Mesendoderm (in vitro differentiated cells): ENCODE results near the gene NPAS3.

ENCODE experiments used
- DNase-seq: peaks from one replicate; pipeline ENCODE4 v3.0.0; 2013
- H2AK5ac ChIP-seq: 2 replicates; pipeline ENCODE4 v1.6.1; 2013; ENCODE audit warnings: low read length, inconsistent platforms
- H2BK120ac ChIP-seq: 2 replicates; pipeline ENCODE4 v1.6.1; 2013; ENCODE audit warnings: low read depth, mild to moderate bottlenecking, low read length, moderate library complexity, mixed read lengths
- H2BK15ac ChIP-seq: replicated peaks from 2 replicates; pipeline ENCODE4 v1.6.1; 2013; ENCODE audit warnings: low read depth, mild to moderate bottlenecking, moderate library complexity
- H2BK5ac ChIP-seq: 2 replicates; pipeline ENCODE4 v1.6.1; 2013; ENCODE audit warnings: low read length, inconsistent platforms
- H3K18ac ChIP-seq: 2 replicates; pipeline ENCODE4 v1.6.1; 2013; ENCODE audit warnings: mild to moderate bottlenecking, low read length, mixed read lengths
- H3K23ac ChIP-seq: one replicate; pipeline ENCODE4 v1.6.1; 2013; ENCODE audit warnings: low read length
- H3K27ac ChIP-seq: 2 replicates; pipeline ENCODE4 v1.5.1; 2013; ENCODE audit warnings: low read depth, mild to moderate bottlenecking, inconsistent platforms, low read length, moderate library complexity
- H3K27me3 ChIP-seq: 2 replicates; pipeline ENCODE4 v1.6.1; 2013; ENCODE audit warnings: low read length, control low read depth, mild to moderate bottlenecking, inconsistent platforms; ENCODE audit not compliant: insufficient read depth, poor library complexity
- H3K36me3 ChIP-seq: 2 replicates; pipeline ENCODE4 v1.6.1; 2013; ENCODE audit warnings: low read length, inconsistent platforms; ENCODE audit not compliant: control insufficient read depth, insufficient read depth
- H3K4ac ChIP-seq: one replicate; pipeline ENCODE4 v1.6.1; 2013; ENCODE audit warnings: low read depth, mild to moderate bottlenecking, low read length, moderate library complexity
- H3K4me1 ChIP-seq: 2 replicates; pipeline ENCODE4 v1.6.1; 2013; ENCODE audit warnings: low read depth, low read length, inconsistent platforms; ENCODE audit not compliant: control insufficient read depth
- H3K4me2 ChIP-seq: 2 replicates; pipeline ENCODE4 v1.6.1; 2013; ENCODE audit warnings: low read length
- H3K4me3 ChIP-seq: 2 replicates; pipeline ENCODE4 v1.5.1; 2013; ENCODE audit warnings: mild to moderate bottlenecking, low read length
- H3K56ac ChIP-seq: one replicate; pipeline ENCODE4 v1.6.1; 2013; ENCODE audit warnings: low read length
- H3K79me1 ChIP-seq: 2 replicates; pipeline ENCODE4 v1.6.1; 2013; ENCODE audit warnings: low read length, inconsistent platforms
- H3K79me2 ChIP-seq: 2 replicates; pipeline ENCODE4 v1.6.1; 2013; ENCODE audit warnings: mild to moderate bottlenecking, low read length; ENCODE audit not compliant: control insufficient read depth, insufficient read depth
- H3K9ac ChIP-seq: 2 replicates; pipeline ENCODE4 v1.6.1; 2013; ENCODE audit warnings: low read length, inconsistent platforms
- H4K5ac ChIP-seq: one replicate; pipeline ENCODE4 v1.6.1; 2013; ENCODE audit warnings: low read length
- H4K8ac ChIP-seq: one replicate; pipeline ENCODE4 v1.6.1; 2013; ENCODE audit warnings: low read depth, mild to moderate bottlenecking, control low read depth, low read length, moderate library complexity
- WGBS: extraction: QIAGEN DNeasy Blood & Tissue Kit; methylation state at CpG from one replicate; pipeline ENCODE4 v1.1.7; 2013; ENCODE audit warnings: low lambda C conversion rate, missing lambda C conversion rate; ENCODE audit not compliant: insufficient coverage; ENCODE audit errors: extremely low coverage; 5-methylcytosine and 5-hydroxymethylcytosine counted together

The NPAS3 gene

GRCh38 chr14:33441633-33442032 is 503.0 kb downstream of the NPAS3 start:
- no CpG with 5 or more reads among the region's 4 CpGs for WGBS
- Histone ChIP-seq H3K23ac (no peak overlapping the region), H3K18ac (no peak overlapping the region), H2BK120ac (no peak overlapping the region), H2BK15ac (no peak overlapping the region), H3K4me3 (no peak overlapping the region), H2BK5ac (no peak overlapping the region), H3K36me3 (no peaks in the 10 kb centered on the region), H3K9ac (no peak overlapping the region), H3K27ac (no peak overlapping the region), H3K4me2 (no peak overlapping the region), H3K27me3 (no peaks in the 10 kb centered on the region), H3K79me1 (no peaks in the 10 kb centered on the region), H3K4ac (no peak overlapping the region), H3K79me2 (no peaks in the 10 kb centered on the region), H2AK5ac (no peak overlapping the region), H3K56ac (no peak overlapping the region), H3K4me1 (no peaks in the 10 kb centered on the region), H4K8ac (no peak overlapping the region), H4K5ac (no peak overlapping the region)
- DNase-seq: no peak

GRCh38 chr14:33444136-33444535 is 505.5 kb downstream of the NPAS3 start:
- Histone ChIP-seq H3K23ac (no peak overlapping the region), H2BK15ac (no peak overlapping the region), H3K4ac (no peak overlapping the region), H2AK5ac (no peak overlapping the region), H4K8ac (no peak overlapping the region), H3K9ac (no peak overlapping the region), H4K5ac (no peak overlapping the region), H3K18ac (no peak overlapping the region), H3K4me3 (no peak overlapping the region), H3K79me1 (no peaks in the 10 kb centered on the region), H3K27ac (no peak overlapping the region), H3K4me1 (no peaks in the 10 kb centered on the region), H3K4me2 (no peak overlapping the region), H3K36me3 (no peaks in the 10 kb centered on the region), H2BK120ac (no peak overlapping the region), H3K79me2 (no peaks in the 10 kb centered on the region), H3K27me3 (no peaks in the 10 kb centered on the region), H2BK5ac (no peak overlapping the region), H3K56ac (no peak overlapping the region)
- no CpG with 5 or more reads among the region's 3 CpGs for WGBS
- DNase-seq: no peak

GRCh38 chr14:33449268-33449667 is 510.6 kb downstream of the NPAS3 start:
- Histone ChIP-seq H3K4ac (no peak overlapping the region), H3K36me3 (no peaks in the 10 kb centered on the region)

GRCh38 chr14:33449703-33450395 is 511.2 kb downstream of the NPAS3 start:
- no peak overlapping the region for H3K4me2 ChIP-seq
- no peaks in the 10 kb centered on the region for H3K79me2 ChIP-seq
- no CpG with 5 or more reads among the region's 11 CpGs for WGBS
- DNase-seq: no peak
- no peak overlapping the region for H3K4me3 ChIP-seq
- H2BK120ac ChIP-seq: no peak overlapping the region
- no peaks in the 10 kb centered on the region for H3K4me1 ChIP-seq
- no peak overlapping the region for H2BK5ac ChIP-seq
- H3K18ac ChIP-seq: no peak overlapping the region
- no peak overlapping the region for H3K56ac ChIP-seq
- H4K8ac ChIP-seq: no peak overlapping the region
- H4K5ac ChIP-seq: no peak overlapping the region
- no peak overlapping the region for H2AK5ac ChIP-seq
- H3K36me3 ChIP-seq: no peaks in the 10 kb centered on the region
- H3K27me3 ChIP-seq: no peaks in the 10 kb centered on the region
- H3K79me1 ChIP-seq: no peaks in the 10 kb centered on the region
- no peak overlapping the region for H3K27ac ChIP-seq
- no peak overlapping the region for H3K4ac ChIP-seq
- H3K9ac ChIP-seq: no peak overlapping the region
- H3K23ac ChIP-seq: no peak overlapping the region
- no peak overlapping the region for H2BK15ac ChIP-seq

More at GRCh38 chr14:33449268-33449667, 510.6 kb downstream of the NPAS3 start:
- Histone ChIP-seq H2BK5ac (no peak overlapping the region), H3K27me3 (no peaks in the 10 kb centered on the region), H3K79me1 (no peaks in the 10 kb centered on the region), H3K9ac (no peak overlapping the region), H3K79me2 (no peaks in the 10 kb centered on the region), H4K5ac (no peak overlapping the region), H3K27ac (no peak overlapping the region), H3K18ac (no peak overlapping the region), H2BK15ac (no peak overlapping the region), H2AK5ac (no peak overlapping the region), H3K4me1 (no peaks in the 10 kb centered on the region), H2BK120ac (no peak overlapping the region), H4K8ac (no peak overlapping the region), H3K4me3 (no peak overlapping the region), H3K4me2 (no peak overlapping the region), H3K23ac (no peak overlapping the region), H3K56ac (no peak overlapping the region)
- no CpG with 5 or more reads among the region's 2 CpGs for WGBS
- DNase-seq: no peak

- H3K27ac ChIP-seq: no peak overlapping the region
- H3K79me2 ChIP-seq: no peaks in the 10 kb centered on the region
- H2BK120ac ChIP-seq: no peak overlapping the region
- H3K4me1 ChIP-seq: no peaks in the 10 kb centered on the region
- H3K4ac ChIP-seq: no peak overlapping the region
- no peak overlapping the region for H2AK5ac ChIP-seq
- no peak overlapping the region for H3K18ac ChIP-seq
- H3K23ac ChIP-seq: no peak overlapping the region
- H3K4me2 ChIP-seq: no peak overlapping the region
- no peak for DNase-seq
- H2BK15ac ChIP-seq: no peak overlapping the region
- WGBS: no CpG with 5 or more reads among the region's 2 CpGs
- no peaks in the 10 kb centered on the region for H3K27me3 ChIP-seq
- no peak overlapping the region for H4K8ac ChIP-seq
- H3K4me3 ChIP-seq: no peak overlapping the region
- no peak overlapping the region for H4K5ac ChIP-seq
- H3K36me3 ChIP-seq: no peaks in the 10 kb centered on the region
- no peak overlapping the region for H3K9ac ChIP-seq
- no peak overlapping the region for H3K56ac ChIP-seq
- H3K79me1 ChIP-seq: no peaks in the 10 kb centered on the region
- no peak overlapping the region for H2BK5ac ChIP-seq
Observed at GRCh38 chr14:33450416-33450815, 511.7 kb downstream of the NPAS3 start.

- Histone ChIP-seq H3K4ac (no peak overlapping the region), H3K4me1 (no peaks in the 10 kb centered on the region), H4K8ac (no peak overlapping the region), H3K23ac (no peak overlapping the region), H4K5ac (no peak overlapping the region), H3K79me2 (no peaks in the 10 kb centered on the region), H3K27ac (no peak overlapping the region), H3K27me3 (no peaks in the 10 kb centered on the region), H3K36me3 (no peaks in the 10 kb centered on the region), H3K79me1 (no peaks in the 10 kb centered on the region), H2BK120ac (no peak overlapping the region), H2BK5ac (no peak overlapping the region), H2AK5ac (no peak overlapping the region), H2BK15ac (no peak overlapping the region), H3K4me2 (no peak overlapping the region), H3K4me3 (no peak overlapping the region), H3K9ac (no peak overlapping the region), H3K56ac (no peak overlapping the region), H3K18ac (no peak overlapping the region)
- DNase-seq: no peak
- WGBS: no CpG with 5 or more reads among the region's 3 CpGs
Observed at GRCh38 chr14:33451211-33451610, 512.5 kb downstream of the NPAS3 start.
